Mesendoderm (in vitro differentiated cells): Measurements from ENCODE around the gene CNOT1.

ENCODE experiments used
- DNase-seq: peaks from one replicate; pipeline ENCODE4 v3.0.0; 2013
- H2AK5ac ChIP-seq: 2 replicates; pipeline ENCODE4 v1.6.1; 2013; ENCODE audit warnings: low read length, inconsistent platforms
- H2BK120ac ChIP-seq: 2 replicates; pipeline ENCODE4 v1.6.1; 2013; ENCODE audit warnings: low read depth, mild to moderate bottlenecking, low read length, moderate library complexity, mixed read lengths
- H2BK15ac ChIP-seq: replicated peaks from 2 replicates; pipeline ENCODE4 v1.6.1; 2013; ENCODE audit warnings: low read depth, mild to moderate bottlenecking, moderate library complexity
- H2BK5ac ChIP-seq: 2 replicates; pipeline ENCODE4 v1.6.1; 2013; ENCODE audit warnings: low read length, inconsistent platforms
- H3K18ac ChIP-seq: 2 replicates; pipeline ENCODE4 v1.6.1; 2013; ENCODE audit warnings: mild to moderate bottlenecking, low read length, mixed read lengths
- H3K23ac ChIP-seq: one replicate; pipeline ENCODE4 v1.6.1; 2013; ENCODE audit warnings: low read length
- H3K27ac ChIP-seq: 2 replicates; pipeline ENCODE4 v1.5.1; 2013; ENCODE audit warnings: low read depth, mild to moderate bottlenecking, inconsistent platforms, low read length, moderate library complexity
- H3K27me3 ChIP-seq: 2 replicates; pipeline ENCODE4 v1.6.1; 2013; ENCODE audit warnings: low read length, control low read depth, mild to moderate bottlenecking, inconsistent platforms; ENCODE audit not compliant: insufficient read depth, poor library complexity
- H3K36me3 ChIP-seq: 2 replicates; pipeline ENCODE4 v1.6.1; 2013; ENCODE audit warnings: low read length, inconsistent platforms; ENCODE audit not compliant: control insufficient read depth, insufficient read depth
- H3K4ac ChIP-seq: one replicate; pipeline ENCODE4 v1.6.1; 2013; ENCODE audit warnings: low read depth, mild to moderate bottlenecking, low read length, moderate library complexity
- H3K4me1 ChIP-seq: 2 replicates; pipeline ENCODE4 v1.6.1; 2013; ENCODE audit warnings: low read depth, low read length, inconsistent platforms; ENCODE audit not compliant: control insufficient read depth
- H3K4me2 ChIP-seq: 2 replicates; pipeline ENCODE4 v1.6.1; 2013; ENCODE audit warnings: low read length
- H3K4me3 ChIP-seq: 2 replicates; pipeline ENCODE4 v1.5.1; 2013; ENCODE audit warnings: mild to moderate bottlenecking, low read length
- H3K56ac ChIP-seq: one replicate; pipeline ENCODE4 v1.6.1; 2013; ENCODE audit warnings: low read length
- H3K79me1 ChIP-seq: 2 replicates; pipeline ENCODE4 v1.6.1; 2013; ENCODE audit warnings: low read length, inconsistent platforms
- H3K79me2 ChIP-seq: 2 replicates; pipeline ENCODE4 v1.6.1; 2013; ENCODE audit warnings: mild to moderate bottlenecking, low read length; ENCODE audit not compliant: control insufficient read depth, insufficient read depth
- H3K9ac ChIP-seq: 2 replicates; pipeline ENCODE4 v1.6.1; 2013; ENCODE audit warnings: low read length, inconsistent platforms
- H4K5ac ChIP-seq: one replicate; pipeline ENCODE4 v1.6.1; 2013; ENCODE audit warnings: low read length
- H4K8ac ChIP-seq: one replicate; pipeline ENCODE4 v1.6.1; 2013; ENCODE audit warnings: low read depth, mild to moderate bottlenecking, control low read depth, low read length, moderate library complexity
- WGBS: extraction: QIAGEN DNeasy Blood & Tissue Kit; methylation state at CpG from one replicate; pipeline ENCODE4 v1.1.7; 2013; ENCODE audit warnings: low lambda C conversion rate, missing lambda C conversion rate; ENCODE audit not compliant: insufficient coverage; ENCODE audit errors: extremely low coverage; 5-methylcytosine and 5-hydroxymethylcytosine counted together

Gene CNOT1

DNA sequence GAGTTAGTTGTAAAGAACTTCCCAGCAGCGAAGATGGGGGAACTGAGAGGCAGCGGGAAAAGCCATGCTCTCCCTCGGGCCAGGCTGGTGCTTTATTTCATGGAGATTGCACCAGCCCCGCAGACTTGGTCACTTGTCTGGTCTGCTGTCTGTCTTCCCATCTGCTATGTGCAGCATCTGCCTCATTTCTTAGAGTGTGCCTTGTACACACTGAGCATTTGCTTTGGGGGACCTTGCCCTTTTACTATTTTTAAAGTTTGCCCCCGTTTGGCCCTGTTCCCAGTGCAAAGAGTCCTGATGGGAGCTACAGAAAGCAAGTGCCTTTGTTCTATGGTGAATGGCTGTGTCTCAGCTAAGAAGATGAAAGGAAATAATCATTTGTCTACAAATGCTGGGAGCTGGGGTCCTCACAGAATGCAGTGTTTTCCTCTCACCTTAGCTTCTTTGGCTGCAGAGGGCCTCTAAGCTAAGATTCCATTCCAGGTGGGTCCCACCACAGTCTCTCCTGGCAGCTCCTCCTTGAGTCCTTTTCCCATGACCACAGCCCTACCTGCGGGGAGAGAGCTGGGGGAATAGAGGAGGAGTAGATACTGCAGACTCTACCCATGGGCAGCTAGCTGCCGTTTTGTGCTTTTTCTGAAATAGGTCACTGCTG, 25.1 kb upstream of the CNOT1 start:
- no peak overlapping the region for H3K27ac ChIP-seq
- no peak overlapping the region for H3K9ac ChIP-seq

DNA sequence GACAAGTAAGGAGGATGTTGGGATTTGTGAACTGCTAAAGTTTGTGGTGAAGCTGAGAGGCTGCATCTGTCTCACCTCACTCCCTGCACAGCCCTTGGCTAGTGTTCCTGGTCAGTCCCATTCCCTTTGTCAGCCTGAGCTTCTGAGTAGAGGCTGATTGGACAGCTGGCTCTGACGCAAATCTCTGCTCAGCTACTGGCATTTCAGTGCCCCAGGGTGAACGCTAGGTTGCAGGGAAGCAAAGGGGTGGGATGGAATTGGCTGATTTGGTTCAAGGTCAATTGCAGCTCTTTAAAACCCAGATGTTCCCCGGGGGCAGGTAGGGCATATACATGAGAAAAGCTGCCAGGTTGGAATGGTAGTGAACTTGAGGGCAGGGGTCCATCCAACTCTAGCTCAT, 23.1 kb upstream of the CNOT1 start:
- H3K4me1 ChIP-seq = no peaks in the 10 kb centered on the region
- no peak overlapping the region for H2BK120ac ChIP-seq
- no peak overlapping the region for H4K5ac ChIP-seq
- no peak overlapping the region for H3K23ac ChIP-seq
- WGBS = no CpG with 5 or more reads among the region's 3 CpGs
- no peak overlapping the region for H3K4me2 ChIP-seq
- no peaks in the 10 kb centered on the region for H3K27me3 ChIP-seq
- H3K4me3 ChIP-seq = no peak overlapping the region
- no peak overlapping the region for H4K8ac ChIP-seq
- H3K9ac ChIP-seq = no peak overlapping the region
- no peaks in the 10 kb centered on the region for H3K36me3 ChIP-seq
- H3K79me2 ChIP-seq = no peaks in the 10 kb centered on the region
- no peaks in the 10 kb centered on the region for H3K79me1 ChIP-seq
- H3K56ac ChIP-seq = no peak overlapping the region
- no peak overlapping the region for H2BK5ac ChIP-seq
- H3K18ac ChIP-seq = no peak overlapping the region
- H3K4ac ChIP-seq = no peak overlapping the region
- no peak overlapping the region for H2AK5ac ChIP-seq
- H3K27ac ChIP-seq = no peak overlapping the region
- no peak overlapping the region for H2BK15ac ChIP-seq
- peak; percentile 92 for DNase-seq

More for the DNA sequence above, 25.1 kb upstream of the CNOT1 start:
- H3K4me1 ChIP-seq = no peaks in the 10 kb centered on the region
- no peak overlapping the region for H3K4me2 ChIP-seq
- DNase-seq = no peak
- no peak overlapping the region for H3K23ac ChIP-seq
- no peaks in the 10 kb centered on the region for H3K36me3 ChIP-seq
- H4K5ac ChIP-seq = no peak overlapping the region
- no peak overlapping the region for H2BK15ac ChIP-seq
- no peak overlapping the region for H3K18ac ChIP-seq
- H3K4ac ChIP-seq = no peak overlapping the region
- no peaks in the 10 kb centered on the region for H3K27me3 ChIP-seq
- H3K56ac ChIP-seq = no peak overlapping the region
- H2BK120ac ChIP-seq = no peak overlapping the region
- H2AK5ac ChIP-seq = no peak overlapping the region
- no peak overlapping the region for H3K4me3 ChIP-seq
- H3K79me2 ChIP-seq = no peaks in the 10 kb centered on the region
- WGBS = no CpG with 5 or more reads among the region's 7 CpGs
- no peak overlapping the region for H2BK5ac ChIP-seq
- H3K79me1 ChIP-seq = no peaks in the 10 kb centered on the region
- H4K8ac ChIP-seq = no peak overlapping the region

DNA sequence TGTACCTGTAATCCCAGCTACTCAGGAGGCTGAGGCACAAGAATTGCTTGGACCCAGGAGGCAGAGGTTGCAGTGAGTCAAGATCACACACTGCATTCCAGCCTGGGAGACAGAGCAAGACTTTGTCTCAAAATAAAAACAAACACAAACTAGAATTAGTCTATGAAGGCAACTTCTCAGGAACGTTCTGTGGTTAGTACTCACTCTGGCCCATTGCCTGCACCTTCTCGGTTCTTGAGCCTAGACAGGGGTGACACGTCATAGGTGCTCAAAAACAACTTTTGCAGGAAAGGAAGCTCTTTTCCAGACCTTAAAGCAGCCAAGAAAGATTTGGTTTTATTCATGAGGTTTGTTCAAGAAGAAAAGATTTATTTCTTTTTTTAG, 22.3 kb upstream of the CNOT1 start:
- H3K27ac ChIP-seq = no peak overlapping the region
- no peaks in the 10 kb centered on the region for H3K27me3 ChIP-seq
- H4K5ac ChIP-seq = no peak overlapping the region
- no peak overlapping the region for H3K4me3 ChIP-seq
- no peak overlapping the region for H3K18ac ChIP-seq
- H3K56ac ChIP-seq = no peak overlapping the region
- H2AK5ac ChIP-seq = no peak overlapping the region
- H4K8ac ChIP-seq = no peak overlapping the region
- H3K9ac ChIP-seq = no peak overlapping the region
- H3K4me1 ChIP-seq = no peaks in the 10 kb centered on the region
- DNase-seq = no peak
- H2BK120ac ChIP-seq = no peak overlapping the region
- no peak overlapping the region for H3K4me2 ChIP-seq
- H3K79me2 ChIP-seq = no peaks in the 10 kb centered on the region
- H2BK5ac ChIP-seq = no peak overlapping the region
- H3K23ac ChIP-seq = no peak overlapping the region
- no CpG with 5 or more reads among the region's 3 CpGs for WGBS
- no peak overlapping the region for H2BK15ac ChIP-seq
- H3K36me3 ChIP-seq = no peaks in the 10 kb centered on the region
- H3K79me1 ChIP-seq = no peaks in the 10 kb centered on the region
- H3K4ac ChIP-seq = no peak overlapping the region

DNA sequence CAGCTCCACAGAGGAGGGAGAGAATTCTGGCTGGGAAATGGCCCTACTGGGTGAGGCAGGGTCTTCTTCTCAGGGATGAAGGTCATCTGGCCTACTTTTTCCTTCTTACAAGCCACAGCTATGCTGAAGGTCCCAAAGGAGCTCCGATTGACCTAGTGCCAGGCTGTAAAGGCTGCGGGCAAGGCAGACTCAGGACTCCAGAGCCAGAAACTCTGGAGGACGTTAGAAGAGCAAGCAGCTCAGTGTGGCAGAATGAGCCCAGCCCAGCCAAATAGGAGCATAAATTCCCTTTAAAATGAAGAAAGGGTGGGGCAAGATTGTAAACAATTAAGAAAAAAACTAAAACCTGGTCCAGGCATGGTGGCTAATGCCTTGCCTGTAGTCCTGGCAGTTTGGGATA, 20.1 kb upstream of the CNOT1 start:
- Histone ChIP-seq H3K79me1 (no peaks in the 10 kb centered on the region), H3K4me1 (no peaks in the 10 kb centered on the region), H3K23ac (no peak overlapping the region), H3K4me3 (no peak overlapping the region), H3K18ac (no peak overlapping the region), H3K4me2 (no peak overlapping the region), H4K5ac (no peak overlapping the region), H3K4ac (no peak overlapping the region), H4K8ac (no peak overlapping the region), H3K79me2 (no peaks in the 10 kb centered on the region), H2BK15ac (no peak overlapping the region), H2AK5ac (no peak overlapping the region), H2BK5ac (no peak overlapping the region), H3K36me3 (no peaks in the 10 kb centered on the region), H2BK120ac (no peak overlapping the region), H3K27me3 (no peaks in the 10 kb centered on the region), H3K9ac (no peak overlapping the region), H3K56ac (no peak overlapping the region), H3K27ac (no peak overlapping the region)
- no CpG with 5 or more reads among the region's 3 CpGs for WGBS
- no peak for DNase-seq

DNA sequence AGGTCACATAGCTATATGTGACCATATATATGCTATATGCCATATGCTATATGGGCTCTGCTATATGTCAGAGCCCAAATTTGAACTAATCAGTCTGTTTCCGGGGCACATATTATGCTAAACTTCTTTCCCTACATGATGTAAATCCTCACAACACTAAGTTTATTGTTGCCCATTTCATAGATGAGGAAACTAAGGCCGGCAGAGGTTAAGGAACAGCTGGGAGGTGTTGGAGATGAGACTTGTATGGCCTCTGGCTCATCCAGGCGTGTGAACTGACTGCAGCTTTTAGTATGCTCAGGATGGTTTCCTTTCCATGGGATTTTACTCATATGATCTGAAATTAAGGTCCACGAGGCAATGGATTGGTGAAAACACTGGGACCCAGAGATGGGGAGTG, 17.5 kb upstream of the CNOT1 start:
- H3K4me2 ChIP-seq = no peak overlapping the region
- H2BK120ac ChIP-seq = no peak overlapping the region
- H2AK5ac ChIP-seq = no peak overlapping the region
- WGBS = no CpG with 5 or more reads among the region's 4 CpGs
- no peak overlapping the region for H3K4ac ChIP-seq
- H3K23ac ChIP-seq = no peak overlapping the region
- no peak overlapping the region for H4K5ac ChIP-seq
- no peak overlapping the region for H3K27ac ChIP-seq
- H3K4me3 ChIP-seq = no peak overlapping the region
- no peaks in the 10 kb centered on the region for H3K36me3 ChIP-seq
- H2BK5ac ChIP-seq = no peak overlapping the region
- no peak overlapping the region for H3K56ac ChIP-seq
- no peaks in the 10 kb centered on the region for H3K27me3 ChIP-seq
- no peaks in the 10 kb centered on the region for H3K79me1 ChIP-seq
- H2BK15ac ChIP-seq = no peak overlapping the region
- H3K4me1 ChIP-seq = no peaks in the 10 kb centered on the region
- H3K18ac ChIP-seq = no peak overlapping the region
- H4K8ac ChIP-seq = no peak overlapping the region
- no peaks in the 10 kb centered on the region for H3K79me2 ChIP-seq
- no peak for DNase-seq
- H3K9ac ChIP-seq = no peak overlapping the region
